GM20000 (cell line): ENCODE measurements around the gene TSC2.

ENCODE experiments used
- DNase-seq: peaks from one replicate; pipeline ENCODE4 v3.0.0; 2012; ENCODE audit warnings: low spot score
- CTCF ChIP-seq: IDR thresholded peaks from 2 replicates; pipeline ENCODE4 v1.5.1; 2012; ENCODE audit warnings: mild to moderate bottlenecking, control low read depth; ENCODE audit errors: extremely low read depth, missing control alignments

TSC2 gene

DNA sequence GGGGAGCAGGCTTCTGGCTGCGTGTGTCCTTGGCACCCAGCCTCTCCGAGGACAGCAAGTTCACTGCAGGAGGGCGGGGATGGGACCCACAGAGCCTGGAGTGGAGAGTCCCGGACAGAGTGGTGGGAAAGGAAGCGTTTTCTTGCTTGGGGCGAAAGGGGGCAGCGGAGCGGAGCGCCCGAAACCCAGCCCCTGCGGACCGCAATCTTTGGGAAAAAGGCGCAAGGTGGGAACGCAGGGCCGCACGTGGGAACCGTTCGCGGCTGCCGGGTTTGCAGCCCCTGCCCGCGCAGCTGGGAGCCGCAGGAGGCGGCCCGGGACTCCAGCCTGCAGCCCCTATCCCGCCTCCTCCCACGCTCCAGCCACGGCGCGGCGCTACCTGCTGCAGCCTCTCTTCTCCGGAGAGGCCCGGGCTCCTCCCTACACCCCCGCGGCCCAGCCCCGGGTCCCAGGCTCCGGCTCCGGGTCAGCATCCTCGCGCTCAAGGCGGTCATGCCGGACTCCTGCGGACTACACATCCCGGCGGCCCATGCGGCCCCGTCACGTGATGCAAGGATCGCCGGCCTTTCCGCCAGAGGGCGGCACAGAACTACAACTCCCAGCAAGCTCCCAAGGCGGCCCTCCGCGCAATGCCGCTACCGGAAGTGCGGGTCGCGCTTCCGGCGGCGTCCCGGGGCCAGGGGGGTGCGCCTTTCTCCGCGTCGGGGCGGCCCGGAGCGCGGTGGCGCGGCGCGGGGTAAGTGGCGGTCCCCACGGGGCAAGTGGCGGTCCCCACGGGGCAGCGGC lies at the start of gene TSC2, which contains the start of gene NTHL1:
TSS of gene TSC2 (plus strand) at position 656 of the 786 bp plus-strand sequence. CDS start 631 bp downstream, outside the sequence.
TSS of gene NTHL1 (minus strand) at position 505 of the 786 bp plus-strand sequence. CDS start at position 494, 11 bp downstream.
- TF ChIP-seq CTCF, result no peak
- DNase-seq, result peak; percentile 99

GRCh38 chr16:1998360-1998835 lies 49.4 kb upstream of the TSC2 start:
- no peak for TF ChIP-seq CTCF
- no peak for DNase-seq

GRCh38 chr16:1998852-1999801 lies 48.7 kb upstream of the TSC2 start:
- DNase-seq, result no peak
- TF ChIP-seq CTCF, result no peak

DNA sequence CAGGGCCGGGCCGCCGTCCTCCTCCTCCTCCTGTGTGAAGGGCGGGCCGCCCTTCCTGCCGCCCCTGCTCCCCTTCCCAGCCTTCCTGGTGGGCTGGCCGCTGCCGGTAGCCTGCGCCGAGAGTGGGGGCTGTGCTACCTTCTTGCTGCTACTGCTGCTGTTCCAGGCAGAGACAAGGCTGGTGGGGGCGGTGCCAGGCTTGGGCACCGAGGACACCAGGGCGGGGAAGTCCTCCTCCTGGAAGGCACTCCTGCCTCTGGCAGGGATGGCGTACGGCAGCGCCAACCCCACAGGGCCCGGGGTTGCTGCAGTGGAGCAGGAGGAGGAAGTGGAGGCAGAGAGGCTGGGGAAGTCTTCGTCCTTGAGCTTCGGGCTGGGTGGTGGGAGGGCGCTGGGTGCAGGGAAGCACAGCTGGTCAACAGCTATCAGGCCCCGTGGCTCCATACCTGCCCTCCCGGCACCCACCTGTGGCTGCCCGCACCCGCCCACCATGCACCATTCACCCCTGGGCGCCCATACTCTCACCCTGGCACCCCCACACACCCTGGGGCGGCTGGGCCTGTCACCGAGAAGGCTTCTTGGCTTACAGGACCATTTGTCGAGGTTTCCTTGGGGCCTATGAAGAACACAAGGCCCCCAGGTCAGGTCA lies 47.8 kb upstream of the TSC2 start:
- no peak for TF ChIP-seq CTCF
- DNase-seq, result no peak

DNA sequence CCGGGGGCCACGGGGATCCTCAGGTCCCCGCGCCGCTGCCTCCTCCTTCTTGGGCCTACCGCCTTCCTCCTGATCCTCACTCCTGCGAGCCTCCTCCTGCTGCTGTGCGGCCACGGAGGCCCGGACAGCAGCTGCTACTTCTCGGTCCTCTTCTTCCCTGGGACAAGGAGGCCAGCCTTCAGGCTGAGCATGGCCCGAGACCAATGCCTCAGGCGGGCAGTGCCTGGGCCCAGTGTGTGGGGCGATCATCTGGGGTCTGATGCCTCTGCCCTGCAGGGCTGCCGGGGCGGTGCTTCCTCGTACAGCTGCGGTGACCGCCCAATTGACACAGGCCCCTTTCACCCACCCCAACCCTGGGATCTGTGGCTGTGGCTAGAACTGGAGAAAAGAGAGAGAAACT lies 46.8 kb upstream of the TSC2 start:
- no peak for TF ChIP-seq CTCF
- no peak for DNase-seq

DNA sequence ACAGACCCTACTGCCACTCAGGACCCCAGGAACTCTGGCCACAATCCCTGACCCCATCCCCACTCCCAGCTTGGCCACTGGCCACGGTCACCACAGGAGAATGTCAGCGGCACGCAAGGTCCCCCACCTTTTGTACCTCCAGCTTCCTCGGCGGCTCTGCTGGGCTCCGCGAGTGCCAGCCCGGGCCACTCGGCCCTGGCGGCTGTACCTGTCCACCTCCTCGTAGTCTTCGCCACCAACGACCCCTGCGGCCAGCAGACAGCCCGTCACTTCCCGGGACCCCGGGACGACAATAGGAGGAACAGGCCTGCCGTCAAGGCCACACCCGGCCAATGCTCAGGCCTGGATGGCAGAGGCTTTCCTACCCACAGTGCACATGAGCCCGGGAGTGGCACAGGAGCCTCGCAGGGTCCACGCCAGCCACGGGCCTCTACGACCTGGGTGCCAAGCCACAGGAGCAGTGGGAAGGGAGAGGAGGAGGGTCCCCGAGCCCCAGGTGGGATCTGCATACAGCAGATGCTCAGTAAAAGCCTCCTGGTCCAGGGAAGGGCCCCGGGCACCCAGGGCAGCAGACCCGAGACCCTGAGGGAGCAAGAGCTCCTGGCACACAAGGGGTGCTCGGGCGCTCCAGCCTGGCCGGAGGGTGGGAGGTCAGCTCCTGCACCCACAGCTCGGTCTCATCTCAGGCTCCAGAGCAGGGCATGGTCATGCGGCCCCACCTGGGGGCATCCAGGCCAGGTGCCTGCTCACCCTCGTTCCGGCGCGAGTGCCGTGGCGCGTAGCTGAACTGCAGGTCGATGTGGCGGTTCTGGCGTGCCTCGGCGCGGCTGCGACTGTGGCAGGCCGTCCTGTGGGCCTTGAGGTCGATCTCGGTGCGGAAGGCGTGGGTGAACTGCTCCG lies 46.1 kb upstream of the TSC2 start:
- DNase-seq, result no peak
- TF ChIP-seq CTCF, result no peak
